Fibroblast of skin of right quadriceps (primary cell): Measurements from ENCODE around the gene FEN1.
A peak's percentile ranks its signal among the peaks of the same experiment; 100 is the strongest.

Source experiments
- DNase-seq: peaks from one replicate; pipeline ENCODE4 v3.0.0-alpha.2; 2013

Gene FEN1, protein sequence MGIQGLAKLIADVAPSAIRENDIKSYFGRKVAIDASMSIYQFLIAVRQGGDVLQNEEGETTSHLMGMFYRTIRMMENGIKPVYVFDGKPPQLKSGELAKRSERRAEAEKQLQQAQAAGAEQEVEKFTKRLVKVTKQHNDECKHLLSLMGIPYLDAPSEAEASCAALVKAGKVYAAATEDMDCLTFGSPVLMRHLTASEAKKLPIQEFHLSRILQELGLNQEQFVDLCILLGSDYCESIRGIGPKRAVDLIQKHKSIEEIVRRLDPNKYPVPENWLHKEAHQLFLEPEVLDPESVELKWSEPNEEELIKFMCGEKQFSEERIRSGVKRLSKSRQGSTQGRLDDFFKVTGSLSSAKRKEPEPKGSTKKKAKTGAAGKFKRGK

DNA sequence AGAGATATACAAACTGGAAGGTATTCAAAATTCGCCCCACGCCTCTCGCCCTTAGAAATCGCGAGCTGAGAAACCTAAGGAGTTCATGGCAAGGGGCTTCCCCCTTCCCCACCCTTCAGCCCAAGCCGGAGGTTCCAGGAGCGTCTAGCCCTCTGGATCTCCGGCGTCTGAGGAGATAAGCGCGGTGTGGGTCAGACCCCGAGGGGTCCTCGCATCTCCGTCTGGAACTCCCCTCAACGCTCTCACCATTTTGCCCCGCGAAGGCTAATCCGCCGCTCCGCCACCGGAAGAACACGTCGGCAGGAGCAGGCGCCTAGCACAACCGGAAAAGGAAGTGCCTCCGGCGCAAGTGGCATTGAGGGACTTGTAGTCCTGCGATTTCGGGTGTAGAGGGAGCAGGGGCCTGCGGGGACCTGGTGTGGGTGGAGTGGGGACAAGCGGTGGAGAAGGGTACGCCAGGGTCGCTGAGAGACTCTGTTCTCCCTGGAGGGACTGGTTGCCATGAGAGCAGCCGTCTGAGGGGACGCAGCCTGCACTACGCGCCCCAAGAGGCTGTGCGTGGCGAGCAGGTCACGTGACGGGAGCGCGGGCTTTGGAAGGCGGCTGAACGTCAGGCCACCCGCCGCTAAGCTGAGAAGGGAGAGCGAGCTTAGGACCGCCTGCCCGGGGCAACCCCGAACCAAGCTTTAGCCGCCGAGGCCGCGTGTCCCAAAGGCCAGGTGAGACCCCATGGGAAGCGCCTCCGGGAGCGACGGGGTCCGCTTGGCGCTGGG is at the start of gene FEN1, which contains the start of gene TMEM258:
TSS of gene FEN1 (plus strand) at position 602 of the 773 bp plus-strand sequence. CDS start 2,451 bp downstream, outside the sequence.
TSS of gene TMEM258 (minus strand) at position 290 of the 773 bp plus-strand sequence. CDS start at position 249, 41 bp downstream.
- peak; percentile 93 for DNase-seq

DNA sequence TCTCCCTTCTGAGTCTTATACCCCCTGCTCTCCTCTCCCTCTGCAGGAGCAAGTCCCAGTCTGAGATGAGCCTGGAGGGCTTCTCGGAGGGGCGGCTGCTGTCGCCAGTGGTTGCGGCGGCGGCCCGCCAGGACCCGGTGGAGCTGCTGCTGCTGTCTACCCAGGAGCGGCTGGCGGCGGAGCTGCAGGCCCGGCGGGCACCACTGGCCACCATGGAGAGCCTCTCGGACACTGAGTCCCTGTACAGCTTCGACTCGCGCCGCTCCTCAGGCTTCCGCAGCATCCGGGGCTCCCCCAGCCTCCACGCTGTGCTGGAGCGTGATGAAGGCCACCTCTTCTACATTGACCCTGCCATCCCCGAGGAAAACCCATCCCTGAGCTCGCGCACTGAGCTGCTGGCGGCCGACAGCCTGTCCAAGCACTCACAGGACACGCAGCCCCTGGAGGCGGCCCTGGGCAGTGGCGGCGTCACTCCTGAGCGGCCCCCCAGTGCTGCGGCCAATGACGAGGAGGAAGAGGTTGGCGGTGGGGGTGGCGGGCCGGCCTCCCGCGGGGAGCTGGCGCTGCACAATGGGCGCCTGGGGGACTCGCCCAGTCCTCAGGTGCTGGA is 49.1 kb upstream of the FEN1 start:
- no peak for DNase-seq

DNA sequence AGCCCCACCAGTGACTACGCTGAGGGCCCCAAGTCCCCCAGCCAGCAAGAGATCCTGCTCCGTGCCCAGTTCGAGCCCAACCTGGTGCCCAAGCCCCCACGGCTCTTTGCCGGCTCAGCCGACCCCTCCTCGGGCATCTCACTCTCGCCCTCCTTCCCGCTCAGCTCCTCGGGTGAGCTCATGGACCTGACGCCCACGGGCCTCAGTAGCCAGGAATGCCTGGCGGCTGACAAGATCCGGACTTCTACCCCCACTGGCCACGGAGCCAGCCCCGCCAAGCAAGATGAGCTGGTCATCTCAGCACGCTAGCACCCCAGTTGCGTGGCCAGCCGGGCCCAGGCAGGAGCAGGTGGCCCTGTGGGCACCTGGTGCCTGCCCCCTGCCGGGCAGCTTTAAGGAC is 48.5 kb upstream of the FEN1 start:
- no peak for DNase-seq

DNA sequence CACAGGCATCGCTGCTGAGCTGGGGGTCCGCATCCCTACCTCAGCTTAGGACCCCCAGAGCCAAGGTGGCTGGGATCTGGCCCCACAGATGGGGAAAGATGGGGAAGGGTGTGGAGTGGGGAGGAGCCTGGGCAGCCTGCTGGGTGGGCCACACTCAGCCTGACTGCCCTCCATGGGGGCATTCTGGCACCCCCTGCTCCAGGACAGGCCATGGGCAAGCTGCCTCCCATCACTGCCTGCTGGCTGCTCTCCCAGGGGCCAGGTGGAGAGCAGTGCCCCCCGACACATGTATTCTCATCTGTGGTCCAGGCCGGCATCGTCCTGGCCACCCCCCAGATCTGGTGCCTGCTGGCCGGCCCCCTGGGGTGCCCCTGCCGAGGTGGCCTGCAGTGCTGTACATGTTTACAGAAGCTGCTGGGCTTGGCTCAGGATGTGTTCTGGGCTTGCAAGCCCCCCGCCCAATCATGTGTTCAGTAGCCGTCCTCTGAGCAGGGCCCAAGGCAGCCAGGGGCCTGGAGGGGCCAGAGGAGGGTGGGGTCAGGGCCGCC is 48.0 kb upstream of the FEN1 start:
- no peak for DNase-seq

DNA sequence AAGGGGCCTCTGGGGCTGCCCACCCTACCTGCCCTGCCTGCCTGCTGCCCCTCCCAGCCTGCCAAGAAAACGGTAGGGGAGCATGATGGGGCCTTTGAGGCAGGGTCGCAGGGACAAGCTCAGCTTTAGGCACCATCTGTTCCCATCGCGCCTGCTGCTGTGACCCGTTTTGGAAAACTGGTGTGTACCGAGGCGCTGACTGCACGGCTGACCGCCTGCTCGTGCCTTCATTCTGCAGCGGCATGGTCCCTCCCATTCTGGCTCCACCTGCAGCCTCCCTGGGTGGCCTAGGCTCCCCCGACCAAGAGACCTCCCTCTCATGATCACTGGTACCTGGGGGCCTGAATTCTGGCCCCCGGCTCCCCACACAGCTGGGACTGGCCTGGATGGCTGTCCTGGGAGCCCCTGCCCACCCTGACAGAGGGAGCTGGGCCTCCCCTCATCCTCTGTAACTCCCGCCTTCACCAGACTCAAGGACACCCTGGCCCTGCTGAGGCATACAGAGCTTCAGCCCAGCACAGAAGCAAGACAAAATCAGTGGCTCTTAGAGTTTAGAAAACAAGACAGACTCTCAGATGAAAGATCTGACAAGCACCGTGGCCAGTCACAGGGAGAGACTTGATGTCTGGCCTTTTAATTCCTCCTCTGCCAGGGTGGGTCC is 46.8 kb upstream of the FEN1 start:
- DNase-seq = no peak

DNA sequence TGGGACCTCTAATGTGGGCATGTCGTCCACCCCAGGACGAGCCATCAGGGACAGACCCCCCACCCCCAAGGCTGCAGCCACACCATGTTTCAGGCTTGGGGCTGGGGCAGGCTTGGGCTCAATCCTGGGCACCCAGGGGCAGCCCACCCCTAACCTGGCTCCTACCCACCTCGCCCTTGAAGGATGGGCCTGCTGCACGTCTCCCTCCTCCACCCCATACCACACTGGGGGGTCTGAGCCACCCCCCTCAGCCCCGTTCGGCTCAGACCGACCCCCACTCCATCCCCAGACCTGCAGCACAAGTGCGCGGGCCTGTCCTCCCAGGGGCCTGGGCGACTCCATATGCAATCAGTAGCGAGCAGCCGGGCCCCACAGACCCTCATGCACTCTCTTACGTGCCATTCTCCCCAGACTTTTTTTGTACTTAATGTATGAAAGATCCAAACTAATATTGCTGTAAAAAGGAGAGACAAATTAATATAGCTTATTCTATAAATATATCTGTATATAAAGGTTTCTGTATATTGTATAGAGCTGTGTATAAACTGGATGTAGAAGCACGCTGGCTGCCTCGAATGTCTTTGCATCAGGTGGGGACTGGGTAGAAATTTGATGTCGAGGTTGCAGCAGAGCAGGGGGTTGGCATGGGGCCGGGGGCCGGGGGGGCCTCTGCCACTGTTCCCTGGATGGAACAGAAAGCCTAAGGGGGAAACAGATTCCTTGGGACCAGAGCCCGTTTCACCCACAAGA is 46.1 kb upstream of the FEN1 start:
- DNase-seq = no peak

DNA sequence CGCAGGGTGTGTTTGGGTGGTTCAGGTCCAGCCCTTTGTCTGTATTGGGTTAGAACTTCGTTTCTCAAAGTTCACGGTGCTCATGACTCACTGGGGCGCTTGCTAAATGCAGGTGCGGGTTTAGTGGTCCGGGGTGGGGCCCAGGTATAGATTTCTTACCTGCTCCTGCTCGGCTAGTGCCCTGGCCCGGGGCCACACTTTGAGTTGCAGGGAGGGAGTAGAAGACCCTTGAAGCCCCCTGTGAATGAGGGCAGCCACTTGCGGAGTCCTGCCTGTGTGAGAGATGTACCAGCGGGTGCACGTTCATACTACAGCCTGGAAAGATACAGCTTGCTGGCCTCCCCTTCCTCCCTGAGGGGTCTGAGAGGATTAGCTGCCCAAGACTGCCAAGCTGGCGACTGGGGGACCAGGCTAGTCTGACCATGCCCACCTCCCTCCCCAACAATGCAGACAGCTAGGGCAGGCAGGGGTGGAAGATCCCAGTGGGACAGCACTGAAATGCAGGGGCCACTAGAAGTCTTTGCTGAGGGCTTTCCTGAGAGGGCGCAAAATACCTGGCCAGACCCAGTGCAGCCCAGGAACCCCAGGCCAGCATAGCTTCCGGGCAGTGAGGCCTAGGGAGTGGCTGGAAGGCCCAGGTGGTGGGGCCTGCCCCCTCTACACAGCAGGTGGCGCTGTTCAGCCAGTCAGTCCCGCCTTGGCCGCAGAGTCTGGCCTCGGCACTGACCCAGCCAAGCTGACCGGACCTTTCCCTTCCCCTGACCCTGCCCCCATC is 45.3 kb upstream of the FEN1 start:
- peak; percentile 25 for DNase-seq

DNA sequence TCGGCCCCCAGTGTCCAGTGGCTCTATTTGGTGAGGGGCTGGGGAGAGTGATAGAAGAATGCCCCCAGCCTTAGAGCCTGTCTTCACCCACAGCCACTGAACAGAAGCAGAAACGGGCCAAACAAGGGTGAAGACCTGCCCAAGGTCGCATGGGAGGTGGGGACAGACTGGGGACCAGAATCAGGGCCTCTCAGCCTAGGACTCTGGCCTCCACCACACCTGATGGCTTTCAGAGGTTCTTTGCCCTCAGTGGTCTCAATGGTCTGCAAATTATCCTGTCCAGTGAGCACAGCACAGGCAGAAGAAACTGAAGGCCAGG is 44.8 kb upstream of the FEN1 start:
- DNase-seq = no peak

DNA sequence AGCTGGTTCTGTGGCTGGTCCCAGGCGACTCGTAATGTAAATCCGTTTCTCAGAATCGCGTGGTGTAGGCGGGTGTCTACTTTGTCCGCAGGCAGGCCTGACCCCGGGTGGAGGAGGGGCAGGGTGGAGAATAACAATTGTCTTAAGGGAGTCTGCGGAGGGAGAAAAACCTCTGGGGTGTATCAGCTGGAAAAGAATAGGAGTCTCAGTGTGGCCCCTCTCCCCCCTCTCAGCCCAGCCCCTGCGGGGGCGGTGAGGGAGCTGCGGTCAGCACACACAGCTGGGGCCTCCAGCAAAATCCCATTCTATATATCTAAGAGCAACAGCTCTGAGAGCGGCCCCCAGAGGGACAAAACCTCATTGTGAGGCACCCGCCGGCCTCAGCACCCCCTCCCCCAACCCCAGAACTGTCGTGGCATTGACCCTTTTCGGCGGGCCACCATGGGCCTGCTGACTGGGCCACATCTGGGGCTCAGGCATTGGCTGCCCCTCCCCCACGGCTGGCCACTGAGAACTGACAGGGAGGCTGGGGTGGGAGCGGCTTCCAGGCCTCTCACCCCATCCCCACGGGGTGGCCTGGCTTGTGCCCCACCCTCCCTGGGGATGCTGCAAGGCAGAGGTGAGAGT is 43.0 kb upstream of the FEN1 start:
- no peak for DNase-seq

DNA sequence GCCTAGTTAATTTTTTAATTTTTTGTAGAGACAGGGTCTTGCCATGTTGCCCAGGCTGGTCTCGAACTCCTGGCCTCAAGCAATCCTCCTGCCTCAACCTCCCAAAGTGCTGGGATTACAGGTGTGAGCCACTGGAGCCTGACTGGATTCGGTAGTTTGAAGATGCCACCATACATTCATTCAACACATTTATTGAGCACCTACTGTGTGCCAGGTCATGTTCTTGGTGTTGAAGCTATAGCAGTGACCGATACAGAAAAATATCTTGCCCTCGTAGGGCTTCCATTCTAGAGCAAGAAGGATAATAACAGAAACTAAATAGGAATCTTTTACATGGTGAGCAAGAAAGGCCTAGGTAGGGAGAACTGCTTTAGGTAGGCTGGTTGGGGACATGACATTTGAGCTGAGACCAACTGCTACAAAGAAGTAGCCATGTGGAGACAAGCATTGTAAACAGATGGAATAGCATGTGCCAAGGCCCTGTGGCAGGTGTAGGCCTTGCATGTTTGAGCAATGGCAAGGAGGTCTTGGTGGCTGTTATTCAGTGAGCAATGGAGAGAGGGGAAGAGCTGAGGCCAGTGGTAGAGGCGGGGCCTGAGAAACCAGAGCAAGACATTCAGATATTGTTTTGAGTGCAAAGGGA is 42.0 kb upstream of the FEN1 start:
- DNase-seq = no peak

DNA sequence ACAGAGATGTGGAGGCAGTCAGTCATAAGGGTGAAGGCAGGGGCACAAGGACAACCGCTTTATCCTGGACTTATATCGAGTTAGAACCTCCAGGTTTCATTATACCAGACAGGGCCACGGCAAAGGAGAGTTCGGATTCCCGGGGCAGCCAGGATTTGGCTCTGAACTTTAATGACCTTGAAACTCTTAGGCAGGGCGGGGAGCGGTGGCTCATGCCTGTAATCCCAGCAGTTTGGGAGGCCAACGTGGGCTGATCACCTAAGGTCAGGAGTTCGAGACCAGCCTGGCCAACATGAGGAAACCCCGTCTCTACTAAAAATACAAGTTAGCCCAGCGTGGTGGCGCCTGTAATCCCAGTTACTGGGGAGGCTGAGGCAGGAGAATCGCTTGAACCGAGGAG is 41.3 kb upstream of the FEN1 start:
- no peak for DNase-seq

DNA sequence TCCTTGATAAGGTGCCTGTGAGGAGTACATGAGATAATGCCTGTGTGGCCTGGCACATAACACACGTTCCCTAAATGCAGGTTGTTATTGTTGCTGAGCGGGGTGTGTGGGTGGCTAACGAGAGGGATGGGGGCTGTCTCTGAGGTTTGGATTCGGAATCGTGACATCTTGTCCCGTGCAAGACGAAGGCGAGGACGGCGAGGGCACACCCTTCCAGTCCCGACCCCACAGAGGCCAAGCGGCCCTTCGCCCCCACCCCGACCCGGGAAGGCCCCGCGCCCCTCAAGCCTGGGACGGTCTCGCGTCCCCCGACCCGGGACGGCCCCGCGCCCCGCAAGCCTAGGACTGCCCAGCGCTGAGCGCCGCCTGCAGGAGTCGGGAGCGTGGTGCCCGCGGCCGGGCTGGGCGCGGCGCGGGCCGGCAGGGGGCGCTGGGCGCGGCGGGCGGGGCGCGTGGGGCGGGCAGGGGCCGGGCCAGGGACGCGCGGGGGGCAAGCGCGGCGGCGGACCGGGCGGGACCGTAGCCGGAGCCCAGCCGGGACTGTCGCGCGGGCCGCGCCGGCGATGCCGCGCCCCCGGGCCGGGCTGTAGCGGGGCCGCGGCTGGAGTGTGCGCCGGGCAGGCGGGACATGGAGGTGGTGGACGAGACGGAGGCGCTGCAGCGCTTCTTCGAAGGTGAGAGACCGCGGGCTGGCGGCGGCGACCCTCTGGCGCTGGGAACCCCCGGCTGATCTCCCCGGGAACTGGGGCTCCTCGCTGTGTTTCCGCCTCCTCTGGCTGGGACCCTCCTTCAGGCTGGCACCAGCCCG is 40.4 kb upstream of the FEN1 start, which contains the start of gene MYRF:
TSS of gene MYRF (plus strand) at position 520 of the 808 bp plus-strand sequence. CDS start at position 629, 109 bp downstream.
- peak; percentile 39 for DNase-seq

DNA sequence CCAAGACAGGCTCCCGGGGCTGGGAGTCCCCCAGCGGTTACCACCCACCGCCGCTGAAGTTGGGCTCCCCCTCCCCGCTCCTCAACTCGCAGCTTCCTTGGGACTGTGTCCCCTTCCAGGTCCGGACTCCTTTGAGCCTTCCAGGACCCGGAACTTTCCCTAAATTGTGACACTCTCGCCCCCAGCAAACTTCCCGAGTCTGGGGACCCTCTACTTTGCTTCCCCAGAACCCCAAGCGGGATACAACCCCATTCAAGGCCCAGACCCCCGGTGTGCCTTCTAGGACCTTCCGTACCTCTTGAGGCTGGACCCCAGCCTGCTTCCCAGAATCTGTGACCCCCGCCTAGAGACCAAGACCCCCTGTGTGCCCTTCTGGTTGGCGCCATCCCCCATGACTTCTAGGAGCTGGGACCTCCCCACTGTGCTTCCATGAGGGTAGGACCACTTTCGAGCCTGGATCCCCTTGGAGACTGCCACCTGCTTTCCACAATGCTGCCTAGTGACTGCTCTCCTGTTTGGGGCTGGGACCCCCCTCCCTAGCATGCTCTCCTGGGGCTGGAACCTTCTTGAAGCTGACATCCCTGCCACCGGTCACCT is 39.7 kb upstream of the FEN1 start:
- no peak for DNase-seq

DNA sequence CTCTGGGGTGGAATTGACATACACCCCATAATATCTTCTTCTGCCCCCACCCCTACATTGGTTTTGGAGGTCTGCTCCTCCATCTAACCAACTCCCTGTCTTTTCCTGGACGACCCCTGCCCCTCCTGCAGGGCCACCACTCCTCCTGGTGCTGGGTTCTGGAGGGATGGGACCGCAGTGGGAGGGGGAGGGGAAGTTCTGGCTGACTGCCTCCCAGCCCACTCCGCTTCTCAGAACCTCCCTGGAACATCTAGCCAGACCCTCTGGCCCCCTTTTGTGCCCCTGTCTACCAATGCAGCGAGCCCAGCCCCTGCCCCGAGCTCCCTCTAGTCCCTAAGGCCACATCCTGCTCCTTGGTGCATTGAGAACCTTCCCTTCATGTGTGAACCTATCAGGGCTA is 39.0 kb upstream of the FEN1 start:
- DNase-seq = no peak

DNA sequence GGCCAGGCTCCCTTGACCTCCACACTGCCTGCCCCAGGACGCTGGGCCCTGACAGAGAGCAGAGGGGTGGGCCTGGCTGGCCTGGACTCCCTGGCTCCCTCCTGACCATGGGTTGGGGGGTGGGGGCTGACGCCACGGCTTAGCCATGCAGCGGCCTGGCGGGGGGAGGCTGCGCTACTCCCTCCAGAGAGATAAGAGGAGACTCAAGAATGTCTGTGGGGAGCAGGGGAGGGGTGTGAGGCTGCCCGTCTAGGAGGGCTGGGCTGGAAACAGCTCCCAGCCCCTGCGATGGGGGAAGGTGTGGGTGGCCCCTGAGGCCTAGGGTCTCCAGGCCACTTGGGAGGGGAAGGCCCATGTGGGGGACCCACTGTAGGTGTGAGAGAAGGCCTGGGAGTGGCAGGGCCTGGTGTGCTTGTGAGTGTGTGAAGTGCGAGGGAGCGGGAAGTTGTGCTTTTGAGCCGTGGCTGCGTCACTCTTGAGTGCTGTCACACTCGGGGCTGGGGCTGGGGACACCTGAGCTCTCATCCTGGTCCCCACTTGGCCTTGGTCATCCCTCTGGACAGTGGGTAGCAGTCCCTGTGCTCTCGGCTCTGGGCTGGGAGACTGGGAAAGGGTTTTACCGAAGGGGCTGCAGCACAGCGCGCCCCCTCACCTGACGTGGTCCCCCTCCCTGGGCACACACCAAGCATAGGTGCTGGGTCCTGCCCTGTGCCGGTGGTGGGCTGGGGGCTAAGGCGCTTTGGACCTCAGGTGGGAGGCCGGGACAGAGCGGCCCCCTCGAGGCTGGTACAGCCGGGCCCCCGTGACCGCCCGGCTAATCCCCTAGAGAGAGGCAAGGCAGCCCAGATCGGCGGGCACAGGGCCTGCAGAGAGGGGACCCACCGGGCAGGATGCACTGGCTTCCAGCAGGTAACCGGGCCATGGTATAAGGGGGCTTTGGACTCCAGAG is 37.9 kb upstream of the FEN1 start:
- DNase-seq = peak; percentile 48

DNA sequence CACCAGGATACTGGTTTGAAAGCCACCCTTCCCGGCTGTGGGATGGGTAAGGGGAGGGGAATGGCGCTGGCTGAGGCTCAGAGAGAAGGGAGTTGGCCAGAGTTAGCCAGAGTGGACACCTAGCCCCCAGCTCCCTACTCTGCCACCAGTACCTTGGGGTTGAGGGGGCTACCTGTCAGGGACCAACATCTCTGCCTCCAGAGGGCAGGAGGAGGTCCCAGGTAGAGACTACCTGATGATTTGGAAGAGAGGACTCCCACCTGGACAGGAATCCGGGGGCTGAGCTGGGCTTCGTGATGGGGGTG is 36.6 kb upstream of the FEN1 start:
- DNase-seq = no peak

DNA sequence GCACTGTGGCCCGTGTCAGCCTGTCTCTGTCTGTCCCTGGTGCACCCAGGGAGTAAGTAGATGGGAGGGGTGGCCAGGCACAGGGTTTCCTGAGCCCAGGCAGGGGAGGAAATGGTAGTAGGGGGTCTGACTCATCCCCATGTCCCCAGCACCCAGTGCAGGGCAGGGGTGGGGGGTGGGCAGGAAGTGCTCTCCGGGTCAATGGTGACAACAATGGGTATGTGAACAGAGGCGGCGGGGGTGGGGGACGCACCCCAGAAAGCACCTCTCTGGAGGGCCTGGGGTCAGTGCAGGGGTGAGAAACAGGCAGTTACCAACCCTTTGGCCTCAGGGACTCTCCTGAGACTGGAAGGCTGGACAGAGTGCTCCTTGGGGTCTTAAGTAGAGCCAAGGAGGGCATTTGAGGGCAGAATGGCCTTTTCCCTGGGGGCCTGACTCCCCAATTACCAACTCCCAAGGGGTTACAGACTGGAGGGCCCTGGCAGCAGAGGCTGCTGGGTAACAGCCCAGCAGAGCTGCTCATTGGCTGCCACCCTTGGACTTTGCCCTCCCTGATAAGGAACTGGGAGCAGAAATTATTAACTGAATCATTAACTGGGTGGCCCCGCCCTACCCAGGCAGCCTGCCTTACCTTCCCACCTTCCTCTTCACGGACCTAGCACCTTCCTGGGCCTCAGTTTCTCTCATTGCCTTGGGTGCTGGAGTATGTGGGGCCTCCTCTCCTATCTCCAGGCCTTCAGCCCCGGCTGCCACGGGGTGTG is 36.1 kb upstream of the FEN1 start:
- peak; percentile 69 for DNase-seq
